Sciatic nerve (tissue), 2 donors: ENCODE data around the gene SCRN2. TPM values are rescaled to one million over a fixed set of nuclear protein-coding genes. Genes with fewer than 3 reads are reported as not detected.

ENCODE experiments used
- ATAC-seq: fragments of 200-7000 bp; cut with Tn5 transposase; one replicate; pipeline ENCODE4 v1.9.1; 2020; ENCODE audit warnings: mild to moderate bottlenecking, moderate library complexity
- DNase-seq: peaks from one replicate; pipeline ENCODE4 v3.0.0-alpha.2; 2020; ENCODE audit warnings: low spot score
- intact Hi-C: fragments of 100-400 bp; cut with DNase I; formaldehyde crosslinking; loops from one replicate; pipeline ENCODE4 v1.14.2; 2022
- total RNA-seq: library from RNA; stranded (reverse); fragmentation: NEBNext Ultra II Directional; extraction: Animal tissue kit (Norgen Biotek cat#: 25700); gene quantifications from one replicate; pipeline ENCODE4 v1.2.1, GENCODE V29; 2021
- donor health status: DM: no; HTN: no; CAD: no.
- donor health status: DM: no; HTN: no; CAD: no.

The SCRN2 gene
- total RNA-seq, 1 donor from 2014 or later, result 39.4 TPM

- DNase-seq, result no peak
- intact Hi-C loops, result loop anchor here (5.0 kb wide), 1 partner anchor 881 kb away; no protein-coding TSS in a partner anchor
- ATAC-seq, result peak; percentile 67
Observed at GRCh38 chr17:47850692-47851573, 9.9 kb upstream of the SCRN2 start, which contains the start of gene SP6. Gene SP6, minus strand, starts transcription at chr17:47851163. Its CDS starts 2,734 bp downstream, at chr17:47848429.

DNA sequence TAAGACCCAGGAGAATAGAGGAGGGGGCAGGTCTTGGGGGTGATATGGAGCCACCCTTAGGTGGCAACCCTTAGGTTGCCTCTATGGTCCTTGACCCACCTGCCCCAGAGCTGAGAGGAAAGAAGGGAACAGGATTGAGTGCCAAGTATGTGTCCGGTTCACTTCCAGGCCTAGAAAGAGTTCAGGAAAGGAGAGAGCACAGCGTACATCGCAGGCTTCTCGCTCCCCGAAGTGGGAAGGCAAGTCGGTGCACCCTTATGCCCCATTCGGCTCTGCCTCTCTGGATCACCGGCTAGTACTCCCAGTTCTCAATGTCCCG is 9.3 kb upstream of the SCRN2 start:
- no peak for DNase-seq
- ATAC-seq, result peak; percentile 6
- intact Hi-C loops, result loop anchor here (5.0 kb wide), 1 partner anchor 882 kb away; no protein-coding TSS in a partner anchor

- ATAC-seq, result no peak
- intact Hi-C loops, result loop anchor here (5.0 to 10.0 kb wide), 3 partner anchors 39 to 167 kb away; partner anchors contain the start of gene PRR15L
- DNase-seq, result no peak
Observed at GRCh38 chr17:47848198-47848513, 7.1 kb upstream of the SCRN2 start.

DNA sequence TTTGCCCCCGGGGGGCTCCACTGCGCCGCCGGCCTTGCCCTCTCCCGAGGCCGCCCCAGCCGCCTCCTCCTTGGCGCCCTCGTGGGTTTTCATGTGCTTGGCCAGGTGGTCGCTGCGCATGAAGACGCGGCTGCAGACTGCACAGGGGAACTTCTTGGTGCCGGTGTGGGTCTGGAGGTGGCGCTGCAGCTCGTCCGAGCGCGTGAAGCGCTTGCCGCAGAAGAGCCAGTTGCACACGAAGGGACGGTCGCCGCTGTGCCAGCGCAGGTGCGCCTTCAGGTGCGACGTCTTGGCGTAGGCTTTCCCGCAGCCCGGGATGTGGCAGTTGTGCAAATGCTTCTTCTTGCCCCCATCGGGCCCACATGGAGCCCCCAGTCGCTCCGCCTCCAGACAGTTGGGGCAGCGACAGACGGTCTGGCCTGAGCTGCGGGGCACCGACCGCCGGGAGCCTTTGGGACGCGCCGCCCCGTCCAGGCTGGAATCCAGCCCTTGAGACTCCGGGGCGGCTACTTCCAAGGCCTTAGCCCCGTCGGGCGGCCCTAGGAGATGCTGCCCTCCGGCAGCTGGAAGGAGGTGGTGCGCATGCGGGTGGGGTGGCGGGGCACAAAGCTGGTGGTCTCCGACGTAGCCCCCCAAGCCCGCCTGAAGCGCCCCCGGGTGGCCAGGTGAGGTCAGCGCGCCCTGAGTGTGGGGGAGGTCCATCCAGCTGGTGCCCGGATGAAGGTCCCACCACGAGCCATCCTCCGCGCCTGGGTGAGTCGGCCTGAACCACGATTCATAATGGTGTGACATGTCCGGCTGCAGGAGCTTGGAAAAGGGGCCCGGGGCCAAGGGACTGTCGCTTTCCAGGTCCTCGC is 6.5 kb upstream of the SCRN2 start:
- DNase-seq (no peak), ATAC-seq (no peak)
- intact Hi-C loops, result loop anchor here (5.0 to 10.0 kb wide), 3 partner anchors 40 to 167 kb away; partner anchors contain the start of gene PRR15L

DNA sequence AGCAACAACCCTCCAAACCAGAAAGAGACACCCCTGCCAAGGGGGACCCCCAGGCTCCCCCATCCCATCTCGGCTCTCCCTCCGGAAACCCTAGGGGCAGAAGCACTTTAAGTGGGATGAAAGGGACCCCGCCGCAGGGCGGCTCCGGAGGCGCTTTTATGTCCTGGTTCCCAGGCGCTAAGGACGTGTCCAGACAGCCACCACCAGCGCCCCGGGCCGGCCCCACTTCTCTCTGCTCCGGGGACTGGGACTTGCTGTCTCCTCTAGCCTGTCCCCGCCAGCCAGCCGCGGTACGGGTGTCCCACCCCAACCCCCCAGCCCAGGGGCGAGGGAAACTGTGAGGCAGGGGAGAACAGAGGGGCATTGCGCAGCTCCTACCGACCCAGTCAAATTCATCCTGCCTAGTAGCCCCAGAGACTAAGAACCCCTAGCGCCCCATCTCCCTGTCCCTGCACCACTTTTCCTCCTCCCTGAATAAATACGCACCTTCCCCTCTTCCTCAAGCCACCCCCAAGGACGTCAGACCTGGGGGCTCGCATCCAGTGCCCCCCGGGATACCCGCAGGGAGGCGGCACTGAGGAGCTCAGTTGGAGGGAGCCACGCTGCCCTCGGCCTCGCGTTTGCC is 5.8 kb upstream of the SCRN2 start:
- DNase-seq (no peak), ATAC-seq (no peak)
- intact Hi-C loops, result loop anchor here (5.0 to 10.0 kb wide), 3 partner anchors 40 to 168 kb away; partner anchors contain the start of gene PRR15L

GRCh38 chr17:47845716-47846075 is 4.6 kb upstream of the SCRN2 start:
- intact Hi-C loops, result loop anchor here (5.0 to 10.0 kb wide), 3 partner anchors 42 to 169 kb away; partner anchors contain the start of gene PRR15L
- ATAC-seq (no peak), DNase-seq (no peak)

GRCh38 chr17:47844814-47845715 is 4.0 kb upstream of the SCRN2 start:
- no peak for DNase-seq
- no peak for ATAC-seq
- intact Hi-C loops, result loop anchor here (5.0 to 10.0 kb wide), 3 partner anchors 42 to 170 kb away; partner anchors contain the start of gene PRR15L

DNA sequence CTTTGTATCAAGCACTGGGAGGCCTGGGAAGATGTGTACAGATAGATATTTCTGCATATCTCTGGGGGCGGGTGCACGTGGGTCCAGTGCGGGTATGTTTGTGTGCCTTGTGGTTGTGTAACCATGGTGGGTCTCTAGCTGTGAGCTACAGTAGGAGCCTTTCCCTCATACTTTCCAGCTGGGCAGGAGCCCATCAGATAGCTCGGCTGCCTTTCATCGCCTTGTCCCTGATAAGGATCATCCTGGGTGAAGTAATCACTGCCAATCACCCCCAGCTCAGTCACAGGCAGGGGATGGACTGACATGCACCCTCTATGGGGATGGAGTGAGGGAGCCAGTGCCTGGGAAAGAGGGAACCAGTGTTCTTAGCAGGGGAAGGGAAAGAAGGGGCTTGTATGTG is 3.2 kb upstream of the SCRN2 start:
- no peak for DNase-seq
- no peak for ATAC-seq
- intact Hi-C loops, result loop anchor here (10.0 kb wide), 2 partner anchors 111 to 171 kb away; partner anchors contain the start of gene PRR15L

GRCh38 chr17:47843391-47843730 is 2.3 kb upstream of the SCRN2 start:
- DNase-seq (no peak), ATAC-seq (no peak)
- intact Hi-C loops, result loop anchor here (10.0 kb wide), 2 partner anchors 111 to 171 kb away; partner anchors contain the start of gene PRR15L

- DNase-seq (no peak), ATAC-seq (no peak)
- intact Hi-C loops, result loop anchor here (10.0 kb wide), 2 partner anchors 113 to 173 kb away; partner anchors contain the start of gene PRR15L
Observed at GRCh38 chr17:47841488-47842291, 617 bp upstream of the SCRN2 start.

- DNase-seq, result no peak
- no peak for ATAC-seq
- intact Hi-C loops, result loop anchor here (10.0 kb wide), 2 partner anchors 115 to 175 kb away; partner anchors contain the start of gene PRR15L
Observed at GRCh38 chr17:47840001-47840741, 902 bp downstream of the SCRN2 start.

GRCh38 chr17:47839071-47839470 is 2.0 kb downstream of the SCRN2 start:
- no peak for ATAC-seq
- intact Hi-C loops, result no loop called here

DNA sequence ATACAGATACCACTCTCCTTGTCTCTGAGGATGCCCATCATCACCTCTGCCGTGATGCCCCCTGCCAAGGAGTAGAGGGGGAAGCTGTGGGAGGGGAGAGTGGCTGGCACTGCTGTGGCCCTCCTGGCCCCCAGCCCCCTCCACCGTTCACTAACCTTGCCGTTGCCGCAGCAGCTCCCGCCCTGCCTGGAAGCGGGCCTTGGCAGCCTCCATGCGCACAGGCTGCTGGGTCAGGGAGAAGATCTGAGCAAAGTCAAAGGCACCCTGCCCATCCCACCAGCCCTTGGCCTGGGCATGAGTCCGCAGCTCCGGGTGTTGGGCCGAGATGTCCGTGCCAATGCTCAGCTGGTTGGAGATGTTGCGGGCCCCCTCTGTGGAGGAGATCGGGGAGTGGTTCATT is 2.4 kb downstream of the SCRN2 start:
- DNase-seq, result no peak
- ATAC-seq, result no peak
- intact Hi-C loops, result no loop called here

More at GRCh38 chr17:47839071-47839470, 2.0 kb downstream of the SCRN2 start:
- DNase-seq, result no peak

- intact Hi-C loops, result no loop called here
- DNase-seq, result no peak
- peak; percentile 12 for ATAC-seq
Observed at GRCh38 chr17:47837401-47838039, 3.6 kb downstream of the SCRN2 start.

DNA sequence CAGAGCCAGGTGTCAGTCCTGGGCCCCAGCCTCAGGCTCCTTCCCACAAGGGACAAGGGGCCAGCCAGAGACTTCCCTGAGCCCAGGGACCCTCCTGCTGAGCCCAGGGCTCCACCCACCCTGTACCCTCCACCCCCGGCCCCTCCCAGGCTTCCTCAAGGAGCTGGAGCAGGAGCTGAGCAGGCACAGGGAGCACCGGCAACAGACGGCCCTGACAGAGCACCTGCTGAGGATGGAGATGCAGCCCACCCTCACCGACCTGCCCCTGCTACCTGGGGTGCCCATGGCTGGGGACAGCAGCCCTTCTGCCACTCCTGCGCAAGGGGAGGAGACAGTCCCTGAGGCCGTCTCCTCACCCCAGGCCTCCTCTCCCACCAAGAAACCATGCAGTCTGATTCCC is 4.5 kb downstream of the SCRN2 start:
- DNase-seq (no peak), ATAC-seq (no peak)
- intact Hi-C loops, result no loop called here

- intact Hi-C loops, result no loop called here
- DNase-seq (no peak), ATAC-seq (no peak)
Observed at GRCh38 chr17:47834756-47835155, 6.3 kb downstream of the SCRN2 start.
